GM11168 (cell line): ENCODE measurements around the gene RNLS.

Experiments
- in situ Hi-C: fragments of 300-500 bp; cut with MboI; formaldehyde crosslinking; loops from one replicate; pipeline ENCODE4 v1.12.0; 2022; ENCODE audit warnings: low sequenced_read_pairs; ENCODE audit not compliant: unreplicated experiment

RNLS gene

GRCh38 chr10:88527245-88527644, 55.9 kb downstream of the RNLS start:
- in situ Hi-C loops, result no loop called here

- in situ Hi-C loops, result no loop called here
Measured at GRCh38 chr10:88526501-88527105, 56.5 kb downstream of the RNLS start.

- in situ Hi-C loops, result no loop called here
Measured at GRCh38 chr10:88525371-88526069, 57.6 kb downstream of the RNLS start.

GRCh38 chr10:88523739-88524400, 59.2 kb downstream of the RNLS start:
- in situ Hi-C loops, result no loop called here

GRCh38 chr10:88522715-88523114, 60.4 kb downstream of the RNLS start:
- in situ Hi-C loops, result no loop called here

- in situ Hi-C loops, result no loop called here
Measured at GRCh38 chr10:88521791-88522190, 61.3 kb downstream of the RNLS start.

GRCh38 chr10:88515235-88515634, 67.9 kb downstream of the RNLS start:
- in situ Hi-C loops, result no loop called here

GRCh38 chr10:88512599-88512998, 70.5 kb downstream of the RNLS start:
- in situ Hi-C loops, result no loop called here

- in situ Hi-C loops, result no loop called here
Measured at GRCh38 chr10:88508796-88509195, 74.3 kb downstream of the RNLS start.

- in situ Hi-C loops, result no loop called here
Measured at GRCh38 chr10:88507826-88508453, 75.2 kb downstream of the RNLS start.

- in situ Hi-C loops, result no loop called here
Measured at GRCh38 chr10:88507404-88507803, 75.7 kb downstream of the RNLS start.

- in situ Hi-C loops, result no loop called here
Measured at GRCh38 chr10:88505680-88506215, 77.4 kb downstream of the RNLS start.

- in situ Hi-C loops, result no loop called here
Measured at GRCh38 chr10:88505265-88505664, 77.9 kb downstream of the RNLS start.

GRCh38 chr10:88500656-88501055, 82.5 kb downstream of the RNLS start:
- in situ Hi-C loops, result no loop called here

GRCh38 chr10:88499569-88500470, 83.3 kb downstream of the RNLS start:
- in situ Hi-C loops, result no loop called here

GRCh38 chr10:88497913-88498312, 85.2 kb downstream of the RNLS start:
- in situ Hi-C loops, result no loop called here

GRCh38 chr10:88494537-88494936, 88.6 kb downstream of the RNLS start:
- in situ Hi-C loops, result no loop called here

GRCh38 chr10:88493691-88494483, 89.2 kb downstream of the RNLS start:
- in situ Hi-C loops, result no loop called here

GRCh38 chr10:88491314-88491713, 91.8 kb downstream of the RNLS start:
- in situ Hi-C loops, result no loop called here
